H9 (cell line): ENCODE data around the gene GOT2. TPM values are rescaled to one million over a fixed set of nuclear protein-coding genes. Genes with fewer than 3 reads are reported as not detected.

Source experiments
- DNase-seq: peaks from one replicate; pipeline ENCODE4 v3.0.0-alpha.2; 2017
- H2AFZ ChIP-seq: one replicate; pipeline ENCODE4 v1.6.1; 2013; ENCODE audit warnings: mild to moderate bottlenecking, low read length, control low read depth, moderate library complexity
- H2AK5ac ChIP-seq: 2 replicates; pipeline ENCODE4 v1.6.1; 2013; ENCODE audit warnings: low read length, control low read depth, mixed read lengths; ENCODE audit not compliant: insufficient read length
- H2BK120ac ChIP-seq: one replicate; pipeline ENCODE4 v1.6.1; 2013; ENCODE audit warnings: low read depth, mild to moderate bottlenecking, low read length, control low read depth, inconsistent platforms; ENCODE audit not compliant: poor library complexity, severe bottlenecking
- H2BK12ac ChIP-seq: 2 replicates; pipeline ENCODE4 v1.6.1; 2013; ENCODE audit warnings: low read length, control low read depth, mixed read lengths, low read depth; ENCODE audit not compliant: insufficient read length
- H2BK15ac ChIP-seq: 2 replicates; pipeline ENCODE4 v1.6.1; 2013; ENCODE audit warnings: low read depth, low read length, control low read depth
- H2BK20ac ChIP-seq: one replicate; pipeline ENCODE4 v1.6.1; 2013; ENCODE audit warnings: low read depth, mild to moderate bottlenecking, low read length, control low read depth, inconsistent platforms; ENCODE audit not compliant: poor library complexity, severe bottlenecking
- H2BK5ac ChIP-seq: 2 replicates; pipeline ENCODE4 v1.6.1; 2013; ENCODE audit warnings: low read length, control low read depth, mixed read lengths; ENCODE audit not compliant: insufficient read length
- H3K14ac ChIP-seq: 2 replicates; pipeline ENCODE4 v1.6.1; 2013; ENCODE audit warnings: low read length, control low read depth; ENCODE audit not compliant: insufficient read depth
- H3K18ac ChIP-seq: 2 replicates; pipeline ENCODE4 v1.6.1; 2013; ENCODE audit warnings: low read depth, mild to moderate bottlenecking, mixed read lengths, low read length, control low read depth; ENCODE audit not compliant: insufficient read length
- H3K23ac ChIP-seq: 2 replicates; pipeline ENCODE4 v1.6.1; 2013; ENCODE audit warnings: low read length, control low read depth, mixed read lengths, low read depth; ENCODE audit not compliant: insufficient read length
- H3K23me2 ChIP-seq: 2 replicates; pipeline ENCODE4 v1.6.1; 2013; ENCODE audit warnings: low read depth, mild to moderate bottlenecking, mixed read lengths, low read length, control low read depth; ENCODE audit not compliant: insufficient read length, poor library complexity, severe bottlenecking
- H3K27ac ChIP-seq: 2 replicates; pipeline ENCODE4 v1.5.1; 2013; ENCODE audit warnings: low read length, control low read depth, mixed read lengths, low read depth; ENCODE audit not compliant: insufficient read length
- H3K27me3 ChIP-seq: 2 replicates; pipeline ENCODE4 v1.6.1; 2013; ENCODE audit warnings: low read length, control low read depth, inconsistent platforms; ENCODE audit not compliant: insufficient read depth
- H3K4ac ChIP-seq: 2 replicates; pipeline ENCODE4 v1.6.1; 2013; ENCODE audit warnings: low read depth, mild to moderate bottlenecking, control low read depth, inconsistent platforms, low read length, moderate library complexity
- H3K4me1 ChIP-seq: 2 replicates; pipeline ENCODE4 v1.6.1; 2013; ENCODE audit warnings: low read length, control low read depth, inconsistent platforms; ENCODE audit not compliant: insufficient read depth
- H3K4me2 ChIP-seq: 2 replicates; pipeline ENCODE4 v1.6.1; 2013; ENCODE audit warnings: low read length, control low read depth, mixed read lengths; ENCODE audit not compliant: insufficient read length, insufficient read depth
- H3K56ac ChIP-seq: 2 replicates; pipeline ENCODE4 v1.6.1; 2013; ENCODE audit warnings: low read depth, mild to moderate bottlenecking, mixed read lengths, low read length, control low read depth; ENCODE audit not compliant: insufficient read length
- H3K79me1 ChIP-seq: 2 replicates; pipeline ENCODE4 v1.6.1; 2013; ENCODE audit warnings: low read depth, mild to moderate bottlenecking, moderate library complexity, low read length, control low read depth, inconsistent platforms; ENCODE audit not compliant: insufficient read depth, poor library complexity, severe bottlenecking
- H3K79me2 ChIP-seq: 2 replicates; pipeline ENCODE4 v1.6.1; 2013; ENCODE audit warnings: low read length, control low read depth, inconsistent platforms; ENCODE audit not compliant: insufficient read depth
- H3K9ac ChIP-seq: 2 replicates; pipeline ENCODE4 v1.6.1; 2013; ENCODE audit warnings: low read length, control low read depth, mixed read lengths; ENCODE audit not compliant: insufficient read length; ENCODE audit errors: extremely low read depth
- H3K9me3 ChIP-seq: one replicate; pipeline ENCODE4 v1.6.1; 2013; ENCODE audit warnings: low read depth, low read length, inconsistent platforms; ENCODE audit not compliant: control insufficient read depth
- H3T11ph ChIP-seq: one replicate; pipeline ENCODE4 v1.6.1; 2013; ENCODE audit warnings: mild to moderate bottlenecking, low read length, control low read depth, inconsistent platforms
- H4K20me1 ChIP-seq: one replicate; pipeline ENCODE4 v1.6.1; 2013; ENCODE audit not compliant: control insufficient read depth, insufficient read length, insufficient read depth
- H4K5ac ChIP-seq: 2 replicates; pipeline ENCODE4 v1.6.1; 2013; ENCODE audit warnings: low read depth, mild to moderate bottlenecking, mixed read lengths, low read length, control low read depth; ENCODE audit not compliant: insufficient read length
- H4K8ac ChIP-seq: replicated peaks from 2 replicates; pipeline ENCODE4 v1.6.1; 2013; ENCODE audit warnings: low read length, control low read depth, mixed read lengths, low read depth; ENCODE audit not compliant: insufficient read length
- H4K91ac ChIP-seq: 2 replicates; pipeline ENCODE4 v1.6.1; 2013; ENCODE audit warnings: low read depth, mild to moderate bottlenecking, moderate library complexity, mixed read lengths, low read length, control low read depth; ENCODE audit not compliant: insufficient read length
- H3K27ac Mint-ChIP-seq, 3 experiments: 2 replicates in 2 of 3; 3 replicates in 1 of 3; pipeline ENCODE4 v1.8.0; 2020 to 2021; ENCODE audit warnings: mixed read lengths in 3 of 3, mild to moderate bottlenecking in 1 of 3, moderate library complexity in 1 of 3
- H3K27me3 Mint-ChIP-seq: 2 replicates; pipeline ENCODE4 v1.8.0; 2021; ENCODE audit warnings: low read depth, mild to moderate bottlenecking, moderate library complexity, mixed read lengths
- H3K36me3 Mint-ChIP-seq, 3 experiments: 2 replicates in 2 of 3; 3 replicates in 1 of 3; pipeline ENCODE4 v1.8.0; 2020 to 2021; ENCODE audit warnings: low read depth in 3 of 3, mixed read lengths in 3 of 3; ENCODE audit not compliant: insufficient read depth in 1 of 3
- H3K4me1 Mint-ChIP-seq, 2 experiments: 2 replicates each; pipeline ENCODE4 v1.8.0; 2020; ENCODE audit warnings: mixed read lengths in 2 of 2
- H3K4me3 Mint-ChIP-seq, 2 experiments: 2 replicates in 1 of 2; 3 replicates in 1 of 2; pipeline ENCODE4 v1.8.0; 2020 to 2021; ENCODE audit warnings: mild to moderate bottlenecking in 2 of 2, mixed read lengths in 2 of 2, moderate library complexity in 1 of 2
- H3K9me3 Mint-ChIP-seq, 2 experiments: 2 replicates in 1 of 2; 3 replicates in 1 of 2; pipeline ENCODE4 v1.8.0; 2020; ENCODE audit warnings: mild to moderate bottlenecking in 2 of 2, mixed read lengths in 2 of 2, moderate library complexity in 1 of 2
- CTCF ChIP-seq: fragments of 200-600 bp; sonication (generic); conservative IDR thresholded peaks from 3 replicates; pipeline ENCODE4 v1.8.0; 2021; ENCODE audit warnings: antibody characterized with exemption, mild to moderate bottlenecking
- WGBS: extraction: QIAGEN DNeasy Blood & Tissue Kit; methylation state at CpG from one replicate; pipeline ENCODE4 v1.1.7; 2013; ENCODE audit warnings: missing lambda C conversion rate, low lambda C conversion rate, mixed read lengths; ENCODE audit not compliant: insufficient read length; ENCODE audit errors: extremely low coverage; 5-methylcytosine and 5-hydroxymethylcytosine counted together
- total RNA-seq: library from RNA; stranded (reverse); gene quantifications from 2 replicates; pipeline ENCODE4 v1.2.1, GENCODE V29; 2021

The GOT2 gene
- total RNA-seq, 1 experiment from 2014 or later, result 148 TPM

GRCh38 chr16:58767581-58767980 lies 33.5 kb upstream of the GOT2 start:
- Histone ChIP-seq H3K56ac (no peak overlapping the region), H2AFZ (no peak overlapping the region), H2BK15ac (no peak overlapping the region), H3K4me2 (no peak overlapping the region), H3K18ac (no peak overlapping the region), H3K79me2 (no peaks in the 10 kb centered on the region), H3K4me1 (no peaks in the 10 kb centered on the region), H4K8ac (no peak overlapping the region), H2BK20ac (no peak overlapping the region), H4K91ac (no peak overlapping the region), H3K9ac (no peak overlapping the region), H2BK120ac (no peak overlapping the region), H3K79me1 (no peaks in the 10 kb centered on the region), H4K20me1 (no peaks in the 10 kb centered on the region), H2AK5ac (no peak overlapping the region), H2BK5ac (no peak overlapping the region), H3K27ac (no peak overlapping the region), H2BK12ac (no peak overlapping the region), H3K27me3 (no peaks in the 10 kb centered on the region), H3K23me2 (no peaks in the 10 kb centered on the region), H4K5ac (no peak overlapping the region), H3T11ph (no peak overlapping the region), H3K14ac (no peak overlapping the region), H3K9me3 (no peaks in the 10 kb centered on the region), H3K4ac (no peak overlapping the region), H3K23ac (no peak overlapping the region)
- Mint-ChIP-seq H3K36me3 (no peaks in the 10 kb centered on the region), H3K9me3 (no peaks in the 10 kb centered on the region; a peak in 1 of 5 replicates), H3K4me3 (no peak overlapping the region), H3K27ac (no peak overlapping the region), H3K27me3 (peaks cover 2% of the 10 kb centered on the region), H3K4me1 (peaks cover 2% of the 10 kb centered on the region in 2 experiments; a peak in 3 of 4 replicates)
- no peak for DNase-seq
- TF ChIP-seq CTCF, result no peak
- WGBS, result no CpG with 5 or more reads among the region's 2 CpGs
